Islet of Langerhans (tissue), 1 donor: ENCODE results near the gene CTNNA3.

Experiments used
- FAIRE-seq: peaks from one replicate; lab custom pipeline; 2011; peaks lifted over from hg19 to GRCh38; lab: Jason Lieb, UNC

The CTNNA3 gene

GRCh38 chr10:66534866-66535265, 1161.1 kb downstream of the CTNNA3 start:
- FAIRE-seq, result no peak

GRCh38 chr10:66521506-66521905, 1174.5 kb downstream of the CTNNA3 start:
- no peak for FAIRE-seq

- FAIRE-seq, result no peak
Measured at GRCh38 chr10:66519616-66520015, 1176.4 kb downstream of the CTNNA3 start.

DNA sequence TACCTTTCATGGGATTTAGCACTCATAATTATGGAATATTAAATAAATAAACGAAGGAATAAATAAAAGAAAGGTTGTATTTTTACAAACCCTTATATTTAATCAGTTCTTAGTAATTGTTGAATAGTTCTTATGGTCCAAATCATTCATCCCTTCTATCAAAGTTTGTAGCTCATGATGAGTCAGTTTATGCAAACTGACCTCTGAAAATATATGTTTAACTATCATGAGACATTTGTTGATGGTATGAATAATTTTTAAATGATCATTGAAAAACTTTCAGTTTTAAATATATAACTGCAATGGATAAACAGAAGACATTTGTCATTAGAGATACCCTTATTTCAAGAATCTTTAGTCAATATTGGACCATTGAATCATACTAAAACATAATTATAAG, 1181.3 kb downstream of the CTNNA3 start:
- no peak for FAIRE-seq

DNA sequence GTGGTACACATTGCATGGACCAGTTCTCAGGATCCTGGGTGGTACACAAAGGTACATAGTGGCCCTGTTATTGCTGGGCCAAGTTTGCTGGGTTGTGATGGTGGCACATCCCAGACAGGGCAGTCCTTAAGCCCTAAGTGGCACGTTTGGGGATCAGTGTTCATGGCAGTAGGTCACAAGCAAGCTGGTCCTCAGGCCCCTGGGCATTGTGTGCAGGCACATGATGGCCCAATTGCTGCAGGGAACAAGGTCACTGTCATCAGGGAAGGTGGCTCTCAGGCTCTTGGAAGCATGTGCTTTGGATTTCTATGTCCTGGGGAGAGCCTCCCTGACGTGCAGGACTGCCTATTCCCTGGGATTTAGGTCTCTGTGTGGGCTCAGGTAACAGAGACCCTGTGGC, 1182.5 kb downstream of the CTNNA3 start:
- no peak for FAIRE-seq

DNA sequence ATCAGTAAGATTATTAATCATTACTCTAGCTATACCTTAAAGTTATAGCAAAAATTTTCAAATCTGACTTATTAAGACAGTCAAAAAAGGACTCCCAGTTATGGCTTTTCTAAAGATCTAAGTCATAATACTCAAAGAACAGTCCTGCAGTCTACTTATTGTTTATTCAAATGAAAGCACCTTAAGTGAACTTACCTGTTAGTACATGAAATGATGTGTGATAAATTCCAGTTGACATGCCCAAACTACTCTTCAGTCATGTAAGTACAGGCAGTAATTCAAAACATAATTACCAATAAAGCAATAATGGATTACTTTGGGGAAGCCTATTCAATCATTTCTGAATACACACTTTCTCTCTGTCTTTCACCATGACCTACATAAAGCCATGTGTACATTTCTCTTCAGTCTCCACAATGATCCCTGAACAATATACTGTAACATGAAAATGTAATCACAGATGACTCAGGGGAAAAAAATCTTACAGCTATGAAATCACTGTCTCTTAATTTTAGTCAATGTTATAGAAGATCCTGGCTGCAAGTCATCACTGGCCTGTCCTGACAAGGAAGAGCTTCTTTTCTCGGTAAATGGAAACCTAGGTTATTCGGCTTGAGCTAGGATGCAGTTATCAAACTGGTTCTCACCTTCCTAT, 1190.9 kb downstream of the CTNNA3 start:
- FAIRE-seq, result peak; percentile 70

- FAIRE-seq, result no peak
Measured at GRCh38 chr10:66501356-66501755, 1194.6 kb downstream of the CTNNA3 start.

DNA sequence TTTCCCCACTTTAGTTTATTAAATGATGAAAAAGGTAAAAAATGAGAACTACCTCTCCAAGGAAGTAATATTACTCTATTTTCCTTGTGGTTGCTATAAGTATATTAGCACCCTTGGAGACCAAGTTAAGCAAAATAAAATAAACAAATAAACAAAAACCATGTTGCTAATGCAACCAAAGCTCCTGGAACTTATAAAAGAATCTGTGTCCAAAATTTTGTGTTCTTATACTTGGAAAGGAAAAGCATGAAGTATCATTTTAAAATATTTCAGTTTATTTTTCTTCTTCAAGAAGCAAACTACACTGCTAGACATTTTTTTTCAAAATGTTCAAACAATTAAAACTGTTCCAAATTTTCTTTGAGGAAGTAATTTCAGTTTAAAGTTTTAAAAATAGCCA, 1212.0 kb downstream of the CTNNA3 start:
- FAIRE-seq, result no peak

DNA sequence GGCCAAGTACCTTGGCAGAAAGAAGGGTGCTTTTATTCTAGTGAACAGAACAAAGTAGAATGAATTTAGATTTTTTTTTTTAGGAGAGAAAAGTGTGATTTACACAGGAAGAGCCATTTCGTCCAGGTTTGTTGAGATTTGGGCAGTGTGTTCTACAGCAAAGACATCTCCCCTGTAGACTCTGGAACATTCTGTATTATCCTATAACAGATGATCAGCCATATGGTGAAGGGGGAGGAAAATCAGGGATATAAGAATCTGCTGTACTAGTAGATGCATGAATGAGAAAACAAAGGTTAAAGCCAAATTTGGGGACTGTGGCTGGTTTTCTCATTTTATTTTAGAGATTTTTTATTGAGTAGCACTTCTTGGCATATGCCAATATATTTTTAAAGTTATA, 1223.8 kb downstream of the CTNNA3 start:
- no peak for FAIRE-seq

DNA sequence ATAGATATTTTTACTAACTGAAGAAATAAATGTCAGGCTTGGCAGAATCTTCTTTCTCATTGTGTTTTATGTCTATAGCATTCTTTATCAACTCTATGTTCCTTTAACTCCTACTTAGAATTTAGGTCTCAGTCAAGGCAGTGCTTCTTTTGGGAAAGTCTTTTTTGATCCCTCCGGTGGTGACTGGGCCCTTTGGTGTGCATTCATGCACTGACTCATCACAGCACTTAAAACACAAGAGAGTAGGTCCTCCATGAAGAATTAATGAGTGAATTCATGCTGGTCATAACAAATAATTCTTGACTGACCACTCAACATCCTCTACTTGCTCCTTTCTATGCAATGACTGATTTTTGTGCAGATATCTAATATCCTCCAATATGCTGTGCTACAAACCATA, 1229.0 kb downstream of the CTNNA3 start:
- FAIRE-seq, result no peak

DNA sequence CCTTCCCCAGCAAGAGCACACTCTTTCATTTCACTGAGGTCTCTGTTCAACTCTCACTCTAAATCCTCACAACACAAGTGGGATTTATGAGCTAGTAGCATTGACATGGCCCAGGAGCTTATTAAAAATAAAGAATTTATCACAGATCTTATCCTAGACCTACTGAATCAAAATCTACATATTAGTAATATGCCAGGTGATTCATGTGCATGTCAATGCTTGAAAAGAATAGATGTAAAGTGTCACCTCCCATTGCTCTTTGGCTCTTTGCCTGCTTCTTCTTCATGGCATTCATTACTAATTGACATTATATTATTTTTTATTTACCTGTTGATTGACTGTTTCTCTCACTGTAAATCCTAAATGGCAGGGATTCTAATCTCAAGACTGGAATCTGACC, 1229.4 kb downstream of the CTNNA3 start:
- FAIRE-seq, result no peak

DNA sequence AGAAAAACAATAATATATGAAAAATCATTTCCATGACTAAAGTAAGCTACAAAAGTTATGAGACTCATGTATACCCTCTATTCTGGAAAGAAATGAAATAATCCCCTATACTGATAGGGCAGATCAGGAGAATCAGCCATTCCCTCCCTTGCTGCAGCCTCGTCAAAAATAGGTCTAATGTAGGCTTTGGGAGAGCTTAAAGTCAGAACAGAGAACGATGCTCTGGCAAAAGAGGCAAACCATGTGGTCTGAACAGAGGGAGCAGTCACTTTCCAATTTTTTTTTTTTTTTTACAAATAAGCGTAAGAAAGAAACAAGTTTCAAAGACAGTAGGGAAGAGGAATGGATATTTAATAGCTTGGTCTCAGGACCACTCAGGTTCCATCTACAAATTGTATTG, 1232.4 kb downstream of the CTNNA3 start:
- no peak for FAIRE-seq

DNA sequence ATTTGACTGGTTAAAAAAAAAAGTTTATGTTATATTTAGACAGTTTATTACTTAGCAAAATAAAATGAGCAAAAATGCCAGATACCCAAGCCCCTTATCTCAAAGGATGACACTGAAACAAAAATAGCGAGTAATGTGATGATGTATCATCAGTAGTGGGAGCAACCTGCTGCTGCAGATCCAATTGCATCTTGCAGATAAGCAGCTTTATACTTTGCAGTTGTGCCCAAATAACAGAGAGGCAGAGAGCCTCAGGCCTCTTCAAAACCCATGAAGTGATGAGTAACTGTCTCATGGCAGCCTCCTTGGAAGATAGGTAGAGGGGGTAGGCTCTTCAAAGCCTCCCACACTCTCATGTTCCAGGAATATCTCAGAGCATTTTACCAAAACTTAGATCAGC, 1238.4 kb downstream of the CTNNA3 start:
- no peak for FAIRE-seq

- FAIRE-seq, result no peak
Measured at GRCh38 chr10:66455304-66455703, 1240.7 kb downstream of the CTNNA3 start.

- FAIRE-seq, result no peak
Measured at GRCh38 chr10:66440568-66440967, 1255.4 kb downstream of the CTNNA3 start.

- no peak for FAIRE-seq
Measured at GRCh38 chr10:66414943-66415342, 1281.1 kb downstream of the CTNNA3 start.

GRCh38 chr10:66405566-66405965, 1290.4 kb downstream of the CTNNA3 start:
- no peak for FAIRE-seq

DNA sequence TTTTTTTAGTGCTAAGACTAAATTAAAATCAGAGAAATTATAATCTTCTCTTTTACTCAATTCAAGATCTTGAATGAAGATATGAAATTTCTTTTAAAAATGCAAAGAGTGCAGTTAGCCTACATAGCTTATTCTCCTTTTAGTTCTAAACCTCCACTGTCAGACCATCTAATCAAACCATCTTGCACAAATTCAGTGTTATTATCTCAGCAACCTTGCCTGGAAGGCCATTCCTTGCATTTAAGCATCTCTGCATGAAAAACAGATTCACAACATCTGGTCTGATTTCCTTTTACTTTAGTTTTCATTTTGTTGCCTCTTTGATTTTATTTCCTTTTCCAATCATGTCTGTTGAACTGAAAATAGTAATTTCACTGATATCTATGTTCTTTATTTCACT, 1297.3 kb downstream of the CTNNA3 start:
- no peak for FAIRE-seq

GRCh38 chr10:66394342-66395063, 1301.5 kb downstream of the CTNNA3 start:
- no peak for FAIRE-seq

DNA sequence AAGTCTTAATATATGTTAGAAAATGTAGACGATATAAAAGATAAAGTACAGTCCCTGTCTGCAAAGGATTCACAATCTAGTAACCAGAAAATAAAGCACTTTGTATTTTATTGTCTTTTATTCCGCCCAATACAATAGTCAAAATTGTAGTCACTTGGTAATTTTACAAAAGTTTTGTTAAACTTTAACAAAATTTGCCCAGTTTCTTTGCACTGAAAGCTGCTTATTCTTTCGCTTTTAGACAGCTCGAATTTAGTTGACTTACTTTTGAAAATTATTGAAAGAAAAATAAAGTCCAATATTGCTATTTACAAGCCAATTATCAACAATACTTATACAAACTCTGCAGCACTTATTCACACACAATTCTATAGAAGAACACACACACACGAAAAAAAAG, 1305.1 kb downstream of the CTNNA3 start:
- FAIRE-seq, result no peak

- FAIRE-seq, result no peak
Measured at GRCh38 chr10:66381045-66381444, 1315.0 kb downstream of the CTNNA3 start.

GRCh38 chr10:66378117-66378876, 1317.7 kb downstream of the CTNNA3 start:
- FAIRE-seq, result no peak

DNA sequence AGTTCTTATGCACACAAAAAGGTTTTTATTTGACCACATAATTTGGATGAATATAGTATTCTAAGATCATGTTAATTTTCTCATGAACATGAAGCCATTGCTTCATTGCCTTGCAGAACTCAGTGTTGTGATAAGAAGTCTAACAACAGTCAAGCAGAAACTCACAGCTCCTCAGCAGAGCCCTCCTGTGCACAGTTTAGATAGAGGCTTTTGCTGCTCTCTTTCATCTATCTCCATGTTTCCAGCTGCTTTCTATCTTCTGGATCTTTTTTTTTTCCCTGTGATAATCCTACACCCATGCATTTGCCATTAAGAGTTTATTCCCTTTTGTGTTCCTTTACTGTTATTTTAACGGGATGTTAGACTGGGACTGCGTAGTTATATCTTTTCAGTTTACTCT, 1327.8 kb downstream of the CTNNA3 start:
- no peak for FAIRE-seq
